Karpas-422 (cell line): Measurements from ENCODE around the gene TAAR9. TPM values are rescaled to one million over a fixed set of nuclear protein-coding genes. Genes with fewer than 3 reads are reported as not detected.

Experiments used
- DNase-seq: peaks from one replicate; pipeline ENCODE4 v3.0.0-alpha.2; 2015
- H2AFZ ChIP-seq: fragments of 200-600 bp; sonication (generic); 2 replicates; pipeline ENCODE4 v1.6.1; 2014; ENCODE audit warnings: antibody characterized with exemption, low read length, mixed read lengths
- H3K27ac ChIP-seq: fragments of 200-600 bp; sonication (generic); 2 replicates; pipeline ENCODE4 v1.5.1; 2014; ENCODE audit warnings: mild to moderate bottlenecking, low read length, moderate library complexity
- H3K27me3 ChIP-seq: fragments of 200-600 bp; sonication (generic); 2 replicates; pipeline ENCODE4 v1.6.1; 2014; ENCODE audit warnings: low read length, mixed read lengths
- H3K36me3 ChIP-seq: fragments of 200-600 bp; sonication (generic); 2 replicates; pipeline ENCODE4 v1.6.1; 2014; ENCODE audit warnings: low read length, mixed read lengths; ENCODE audit not compliant: insufficient read depth
- H3K4me1 ChIP-seq: fragments of 200-600 bp; sonication (generic); 2 replicates; pipeline ENCODE4 v1.6.1; 2014; ENCODE audit warnings: mild to moderate bottlenecking, low read length, mixed read lengths
- H3K4me2 ChIP-seq: fragments of 200-600 bp; sonication (generic); 2 replicates; pipeline ENCODE4 v1.6.1; 2014; ENCODE audit warnings: low read length, low read depth, mild to moderate bottlenecking; ENCODE audit not compliant: poor library complexity, severe bottlenecking
- H3K4me3 ChIP-seq: fragments of 200-600 bp; sonication (generic); 2 replicates; pipeline ENCODE4 v1.5.1; 2014; ENCODE audit warnings: mild to moderate bottlenecking, antibody characterized with exemption, low read length, mixed read lengths
- H3K79me2 ChIP-seq: fragments of 200-600 bp; sonication (generic); 2 replicates; pipeline ENCODE4 v1.6.1; 2014; ENCODE audit warnings: mild to moderate bottlenecking, low read length, mixed read lengths
- H3K9ac ChIP-seq: fragments of 200-600 bp; sonication (generic); 2 replicates; pipeline ENCODE4 v1.6.0; 2014; ENCODE audit warnings: low read length
- H3K9me2 ChIP-seq: fragments of 200-600 bp; sonication (generic), shearing (Covaris generic); replicated peaks from 2 replicates; pipeline ENCODE4 v1.6.0; 2014; ENCODE audit warnings: mild to moderate bottlenecking, low read length, moderate library complexity; ENCODE audit not compliant: insufficient read depth
- H3K9me3 ChIP-seq: fragments of 300-700, 200-600 bp; sonication (generic); 2 replicates; pipeline ENCODE4 v1.6.1; 2014; ENCODE audit warnings: low read length, mixed read lengths
- H4K20me1 ChIP-seq: fragments of 200-600 bp; sonication (generic); 2 replicates; pipeline ENCODE4 v1.6.1; 2014; ENCODE audit warnings: mild to moderate bottlenecking, antibody characterized with exemption, low read length, low read depth; ENCODE audit not compliant: insufficient read depth
- total RNA-seq: library from RNA; depleted of rRNA; stranded (reverse); fragments of >200 nt; shearing (Covaris generic); gene quantifications from 2 replicates; pipeline ENCODE4 v1.2.3, GENCODE V29; 2014; ENCODE audit warnings: low replicate concordance

Gene TAAR9
- total RNA-seq, 1 experiment from 2014 or later, result not detected

- Histone ChIP-seq H2AFZ (no peak overlapping the region), H3K27me3 (no peaks in the 10 kb centered on the region), H3K4me3 (peak overlapping the region; percentile 69), H3K4me2 (peak overlapping the region; percentile 94), H3K36me3 (peaks cover 30% of the 10 kb centered on the region), H3K9me2 (no peaks in the 10 kb centered on the region), H3K27ac (peak overlapping the region; percentile 90), H3K9me3 (no peaks in the 10 kb centered on the region), H3K4me1 (peaks cover 63% of the 10 kb centered on the region), H4K20me1 (no peaks in the 10 kb centered on the region), H3K9ac (peak overlapping the region; percentile 79), H3K79me2 (peaks cover 62% of the 10 kb centered on the region)
- DNase-seq, result peak; percentile 55
These were observed 26.8 kb upstream of the TAAR9 start for GRCh38 chr6:132511210-132511830.

GRCh38 chr6:132511831-132512220, 26.3 kb upstream of the TAAR9 start:
- Histone ChIP-seq H3K9me2 (no peaks in the 10 kb centered on the region), H3K9me3 (no peaks in the 10 kb centered on the region), H3K79me2 (peaks cover 57% of the 10 kb centered on the region), H3K4me1 (peaks cover 58% of the 10 kb centered on the region), H3K9ac (peak overlapping the region; percentile 79), H2AFZ (no peak overlapping the region), H4K20me1 (no peaks in the 10 kb centered on the region), H3K27ac (peak overlapping the region; percentile 90), H3K36me3 (peaks cover 30% of the 10 kb centered on the region), H3K27me3 (no peaks in the 10 kb centered on the region), H3K4me2 (peak overlapping the region; percentile 94), H3K4me3 (peak overlapping the region; percentile 69)
- peak; percentile 70 for DNase-seq

- Histone ChIP-seq H3K36me3 (peaks cover 28% of the 10 kb centered on the region), H3K4me1 (peaks cover 54% of the 10 kb centered on the region), H4K20me1 (no peaks in the 10 kb centered on the region), H2AFZ (no peak overlapping the region), H3K27me3 (no peaks in the 10 kb centered on the region), H3K9ac (peak overlapping the region; percentile 79), H3K4me3 (peak overlapping the region; percentile 69), H3K4me2 (peak overlapping the region; percentile 94), H3K9me3 (no peaks in the 10 kb centered on the region), H3K9me2 (no peaks in the 10 kb centered on the region), H3K27ac (peak overlapping the region; percentile 90), H3K79me2 (peaks cover 53% of the 10 kb centered on the region)
- no peak for DNase-seq
These were observed 25.8 kb upstream of the TAAR9 start for GRCh38 chr6:132512342-132512637.

- H3K79me2 ChIP-seq, result peaks cover 46% of the 10 kb centered on the region
- H3K4me1 ChIP-seq, result peaks cover 47% of the 10 kb centered on the region
- H3K36me3 ChIP-seq, result peaks cover 22% of the 10 kb centered on the region
These were observed 25.1 kb upstream of the TAAR9 start, which contains the start of gene STX7 for GRCh38 chr6:132512638-132513632. Gene STX7, minus strand, starts transcription at chr6:132513116. Its CDS starts 9,586 bp downstream, at chr6:132503530.

GRCh38 chr6:132513831-132514545, 24.1 kb upstream of the TAAR9 start:
- Histone ChIP-seq H3K4me1 (peaks cover 37% of the 10 kb centered on the region), H3K4me2 (peak overlapping the region; percentile 94), H2AFZ (peak overlapping the region; percentile 22; the same call in 1 of the 2 replicates), H3K79me2 (peaks cover 36% of the 10 kb centered on the region), H3K4me3 (peak overlapping the region; percentile 69), H4K20me1 (no peaks in the 10 kb centered on the region), H3K36me3 (peaks cover 12% of the 10 kb centered on the region; the same call in 1 of the 2 replicates), H3K9me3 (no peaks in the 10 kb centered on the region), H3K9me2 (no peaks in the 10 kb centered on the region), H3K27me3 (no peaks in the 10 kb centered on the region), H3K9ac (peak overlapping the region; percentile 79), H3K27ac (no peak overlapping the region)
- DNase-seq, result no peak

More at GRCh38 chr6:132512638-132513632, 25.1 kb upstream of the TAAR9 start, which contains the start of gene STX7:
- Histone ChIP-seq H3K4me2 (peak within 1 kb of the TSS; percentile 94), H3K4me3 (peak within 1 kb of the TSS; percentile 69), H3K27me3 (no peaks in the 10 kb centered on the region), H3K9me3 (no peaks in the 10 kb centered on the region), H3K27ac (peak within 1 kb of the TSS; percentile 90), H3K9me2 (no peaks in the 10 kb centered on the region), H3K9ac (peak within 1 kb of the TSS; percentile 79), H4K20me1 (no peaks in the 10 kb centered on the region), H2AFZ (peak within 1 kb of the TSS; percentile 45; the same call in 1 of the 2 replicates)
- DNase-seq, result peak; percentile 95

GRCh38 chr6:132515386-132515785, 22.7 kb upstream of the TAAR9 start:
- peaks cover 23% of the 10 kb centered on the region for H3K79me2 ChIP-seq
- H3K9me2 ChIP-seq, result no peaks in the 10 kb centered on the region
- no peak overlapping the region for H3K4me2 ChIP-seq
- no peak overlapping the region for H2AFZ ChIP-seq
- H3K9me3 ChIP-seq, result no peaks in the 10 kb centered on the region
- H3K4me1 ChIP-seq, result peaks cover 27% of the 10 kb centered on the region
- H3K27me3 ChIP-seq, result no peaks in the 10 kb centered on the region
- no peak overlapping the region for H3K27ac ChIP-seq
- 0 out of 2 replicates have a peak, but pooled peaks cover 3% of the 10 kb centered on the region for H3K36me3 ChIP-seq
- H3K4me3 ChIP-seq, result no peak overlapping the region
- no peak overlapping the region for H3K9ac ChIP-seq
- H4K20me1 ChIP-seq, result no peaks in the 10 kb centered on the region
- DNase-seq, result no peak

GRCh38 chr6:132520953-132521352, 17.1 kb upstream of the TAAR9 start:
- peaks cover 5% of the 10 kb centered on the region; the same call in 1 of the 2 replicates for H3K4me1 ChIP-seq
- H3K27ac ChIP-seq, result no peak overlapping the region
- H3K9me2 ChIP-seq, result no peaks in the 10 kb centered on the region
- no peaks in the 10 kb centered on the region for H3K79me2 ChIP-seq
- no peaks in the 10 kb centered on the region for H4K20me1 ChIP-seq
- no peaks in the 10 kb centered on the region for H3K36me3 ChIP-seq
- H3K9ac ChIP-seq, result no peak overlapping the region
- no peaks in the 10 kb centered on the region for H3K9me3 ChIP-seq
- no peak overlapping the region for H2AFZ ChIP-seq
- no peaks in the 10 kb centered on the region for H3K27me3 ChIP-seq
- H3K4me3 ChIP-seq, result no peak overlapping the region
- no peak overlapping the region for H3K4me2 ChIP-seq
- no peak for DNase-seq
